Measurements from ENCODE around the gene ZDHHC1. TPM values are rescaled to one million over a fixed set of nuclear protein-coding genes. Genes with fewer than 3 reads are reported as not detected.
"Not testable (repeated sequence)": the region's sequence is repeated elsewhere in the genome, so short reads cannot be mapped to it uniquely, and the experiment has no call there.

Gene ZDHHC1
- total RNA-seq, 2 donors from 2014 or later, result 10.7 to 11.3 TPM

DNA sequence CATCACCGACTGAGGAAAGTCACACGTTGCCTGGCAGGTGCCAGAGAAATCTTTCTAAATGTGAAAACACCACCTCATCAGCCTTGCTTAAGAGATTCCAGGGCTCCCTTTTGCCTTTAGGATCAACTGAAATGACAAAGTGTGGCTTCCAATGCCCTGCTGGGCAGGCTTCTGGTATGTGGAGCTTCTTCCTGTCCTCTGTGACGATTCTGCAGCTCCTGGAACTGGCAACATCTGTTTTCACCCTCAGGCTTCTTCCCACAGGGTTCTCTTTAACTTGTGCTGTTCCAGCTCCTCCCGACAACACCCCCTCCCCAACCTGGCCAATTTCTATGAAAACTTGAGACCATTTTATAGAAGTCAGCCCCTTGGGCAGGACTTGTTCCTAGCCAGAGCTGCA is 4.8 kb upstream of the ZDHHC1 start:
- DNase-seq (ENCODE audit: low spot score), result no peak
- intact Hi-C loops (cut with DNase I), result no loop called here

DNA sequence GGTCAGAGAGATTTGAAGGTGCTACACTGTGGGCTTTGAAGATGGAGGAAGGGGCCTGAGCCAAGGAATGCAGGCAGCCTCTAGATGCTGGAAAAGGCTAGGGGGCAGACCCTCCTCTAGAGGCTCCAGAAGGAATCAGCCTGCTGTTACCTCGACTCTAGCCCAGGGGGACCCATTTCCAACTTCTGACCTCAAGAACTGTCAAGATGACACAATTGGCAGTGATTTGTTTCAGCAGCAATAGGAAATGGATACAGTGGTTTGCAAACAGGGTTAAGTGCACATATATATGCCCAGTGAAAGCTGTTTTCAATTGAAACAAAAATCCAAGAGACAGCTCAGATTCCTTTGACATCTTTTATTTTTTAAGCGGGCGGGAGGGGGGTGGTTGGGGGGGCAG is 3.7 kb upstream of the ZDHHC1 start:
- intact Hi-C loops (cut with DNase I), result no loop called here
- DNase-seq (ENCODE audit: low spot score), result no peak

DNA sequence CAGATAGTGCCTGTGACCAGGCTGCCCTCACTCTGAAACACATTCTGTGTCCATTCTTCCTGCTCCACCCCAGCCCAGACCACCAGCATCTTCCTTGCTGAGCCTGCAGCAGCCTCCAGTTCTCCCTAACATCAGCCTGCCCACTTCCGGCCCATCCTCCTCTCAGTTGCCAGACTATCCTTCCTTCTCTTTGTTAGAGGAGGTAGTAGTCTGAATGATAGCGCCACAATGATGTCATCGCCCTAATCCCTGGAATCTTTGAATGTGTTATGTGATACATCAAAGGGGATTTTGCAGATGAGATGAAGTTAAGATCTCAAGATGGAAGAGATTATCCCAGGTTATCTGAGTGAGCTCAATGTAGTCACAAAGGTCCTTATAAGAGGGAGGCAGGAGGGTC is 3.2 kb upstream of the ZDHHC1 start:
- intact Hi-C loops (cut with DNase I), result no loop called here
- no peak for DNase-seq (ENCODE audit: low spot score)

DNA sequence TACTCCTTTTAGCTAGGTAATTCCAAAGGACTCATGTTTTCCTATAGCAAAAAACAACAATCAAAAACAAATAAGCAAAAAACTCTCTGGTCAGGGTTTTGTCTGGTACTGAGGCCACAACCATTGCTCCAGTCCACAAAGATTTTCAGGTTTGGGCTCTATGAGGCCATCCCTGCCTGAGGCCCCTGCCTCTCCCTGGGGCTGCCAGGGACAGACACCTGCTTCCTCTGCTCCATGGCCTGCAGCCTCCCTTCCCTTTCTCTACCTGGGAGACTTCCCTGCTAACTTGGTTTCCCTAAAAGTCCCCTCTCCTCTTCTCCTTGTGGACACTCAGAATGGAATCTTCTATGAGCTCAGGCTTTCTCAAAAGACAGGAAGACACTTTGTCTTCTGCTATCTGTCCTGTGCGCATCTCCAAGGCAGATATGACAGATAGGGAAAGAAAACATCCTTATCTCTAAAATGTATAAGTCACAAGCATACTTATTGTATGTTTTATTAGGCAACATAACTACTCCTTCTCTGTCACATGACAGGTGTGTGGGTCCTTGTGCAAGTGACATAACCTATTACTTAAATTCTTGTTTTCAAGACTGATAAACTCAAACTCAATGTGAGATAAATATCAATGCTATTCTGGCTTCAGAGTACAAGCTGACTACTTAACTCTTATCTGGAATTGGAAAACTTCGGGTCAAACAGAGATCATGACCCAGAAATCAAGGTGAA is 1.2 kb upstream of the ZDHHC1 start:
- no peak for DNase-seq (ENCODE audit: low spot score)
- intact Hi-C loops (cut with DNase I), result no loop called here

DNA sequence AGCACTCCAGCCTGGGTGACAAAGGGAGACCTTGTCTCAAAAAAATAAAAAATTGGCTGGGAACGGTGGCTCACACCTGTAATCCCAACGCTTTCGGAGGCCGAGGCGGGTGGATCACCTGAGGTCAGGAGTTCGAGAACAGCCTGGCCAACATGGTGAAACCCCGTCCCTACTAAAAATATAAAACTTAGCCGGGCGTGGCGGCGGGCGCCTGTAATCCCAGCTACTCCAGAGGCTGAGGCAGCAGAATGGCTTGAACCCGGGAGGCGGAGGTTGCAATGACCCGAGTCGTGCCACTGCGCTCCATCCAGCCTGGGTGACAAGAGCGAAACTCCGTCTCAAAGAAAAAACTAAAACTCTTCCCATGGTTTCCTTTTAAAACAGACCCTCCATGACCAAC is 856 bp downstream of the ZDHHC1 start:
- DNase-seq (ENCODE audit: low spot score); intact Hi-C loops (cut with DNase I): not testable (repeated sequence)

DNA sequence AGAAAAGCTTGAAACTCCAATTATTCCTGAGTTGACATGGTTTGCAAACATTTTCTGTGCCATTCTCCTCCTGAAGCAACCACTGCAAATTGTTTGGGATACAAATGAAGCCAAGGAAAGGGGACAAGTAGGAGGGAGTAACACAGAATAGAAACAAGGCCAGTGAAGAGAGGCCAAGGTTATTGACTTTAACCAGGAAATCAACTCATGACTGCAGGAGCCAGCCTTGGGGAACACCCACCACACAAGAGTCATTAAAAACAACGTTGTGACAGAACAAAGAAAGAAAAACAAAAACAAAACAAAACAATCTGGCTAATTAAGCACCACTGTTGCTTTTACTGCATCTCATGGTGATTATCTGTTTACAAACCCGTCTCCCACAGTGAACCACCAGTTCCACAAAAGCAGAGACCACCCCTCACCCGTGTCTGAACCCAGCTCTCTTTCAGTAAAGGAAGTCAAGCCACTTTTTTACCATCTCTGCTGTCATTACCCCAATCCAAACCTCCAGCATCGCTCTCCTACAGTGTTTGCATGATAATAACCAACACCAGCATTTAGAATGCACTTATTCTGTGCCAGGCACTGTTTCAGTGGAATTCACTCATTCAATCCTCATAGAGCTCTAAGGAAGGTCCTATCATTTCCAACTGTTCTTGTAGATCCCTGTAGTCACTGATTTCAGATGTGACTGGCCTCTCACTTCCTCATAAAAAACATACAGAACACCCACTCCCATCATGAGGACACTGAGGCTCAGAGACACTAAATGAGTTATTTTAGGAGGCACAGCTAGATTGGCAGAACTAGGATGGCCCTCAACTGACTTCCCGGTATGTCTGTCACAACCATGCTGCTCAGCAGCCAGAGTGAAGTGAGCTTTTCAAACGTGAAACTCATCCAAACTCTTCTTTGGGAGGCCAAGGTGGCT is 2.0 kb downstream of the ZDHHC1 start:
- intact Hi-C loops (cut with DNase I), result no loop called here

DNA sequence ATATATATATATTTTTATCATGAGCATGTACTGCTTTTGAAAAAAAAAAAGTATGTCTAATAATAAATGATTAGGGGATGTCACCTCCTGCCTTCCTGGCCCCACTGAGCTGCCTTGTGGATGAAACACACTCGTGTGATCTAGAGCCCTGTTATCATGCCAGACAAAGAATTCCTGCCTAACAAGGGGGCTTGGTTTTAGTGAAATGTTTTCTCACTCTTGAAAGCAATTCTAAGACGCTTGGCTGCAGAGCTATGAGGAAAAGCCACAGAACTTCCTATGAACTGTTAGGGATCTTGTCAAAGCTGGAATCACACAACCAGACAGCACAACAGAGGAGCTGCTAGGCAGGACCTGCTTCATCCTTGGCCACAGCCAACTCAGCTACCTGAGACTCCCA is 4.0 kb downstream of the ZDHHC1 start:
- no peak for DNase-seq (ENCODE audit: low spot score)
- intact Hi-C loops (cut with DNase I), result no loop called here

More for the DNA sequence above, 2.0 kb downstream of the ZDHHC1 start:
- no peak for DNase-seq (ENCODE audit: low spot score)

DNA sequence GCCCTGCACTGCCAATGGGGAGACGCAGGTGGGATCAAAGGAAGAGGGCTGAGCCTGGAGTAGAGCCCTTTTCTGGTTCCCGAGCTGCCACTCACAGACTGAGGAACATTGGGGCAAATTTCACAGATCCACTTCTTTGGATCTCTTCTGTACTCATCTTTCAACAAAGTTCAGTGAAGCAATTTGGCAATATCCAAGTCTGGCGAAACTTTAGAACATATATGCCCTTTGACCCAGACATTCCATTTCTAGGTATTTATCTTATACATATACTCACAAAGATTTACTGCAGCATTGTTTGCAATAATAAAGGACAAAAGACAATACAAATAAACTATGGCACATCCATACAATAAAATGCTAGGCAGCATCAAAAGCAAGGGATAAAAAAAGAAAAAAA is 4.9 kb downstream of the ZDHHC1 start:
- intact Hi-C loops (cut with DNase I), result no loop called here
- no peak for DNase-seq (ENCODE audit: low spot score)

DNA sequence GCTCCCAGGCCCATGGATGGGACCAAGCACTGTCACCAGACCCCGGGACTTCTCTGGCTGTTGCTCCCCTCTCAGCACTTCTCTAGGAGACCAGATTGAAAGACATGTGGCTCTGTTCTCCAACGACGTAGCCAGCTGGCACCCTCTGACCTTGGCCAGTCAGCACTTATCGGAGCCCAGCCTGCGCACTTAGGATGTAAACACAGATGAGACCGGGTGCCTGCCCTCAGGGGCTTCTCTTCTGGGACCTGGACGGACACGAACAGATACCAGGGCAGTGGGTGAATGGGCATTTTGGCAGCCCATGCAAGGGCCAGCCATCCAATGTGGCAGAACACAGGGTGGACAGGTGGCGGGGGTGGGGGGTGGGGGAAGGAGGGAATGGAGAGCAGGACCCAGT is 6.6 kb downstream of the ZDHHC1 start:
- intact Hi-C loops (cut with DNase I), result no loop called here
- DNase-seq (ENCODE audit: low spot score), result no peak

DNA sequence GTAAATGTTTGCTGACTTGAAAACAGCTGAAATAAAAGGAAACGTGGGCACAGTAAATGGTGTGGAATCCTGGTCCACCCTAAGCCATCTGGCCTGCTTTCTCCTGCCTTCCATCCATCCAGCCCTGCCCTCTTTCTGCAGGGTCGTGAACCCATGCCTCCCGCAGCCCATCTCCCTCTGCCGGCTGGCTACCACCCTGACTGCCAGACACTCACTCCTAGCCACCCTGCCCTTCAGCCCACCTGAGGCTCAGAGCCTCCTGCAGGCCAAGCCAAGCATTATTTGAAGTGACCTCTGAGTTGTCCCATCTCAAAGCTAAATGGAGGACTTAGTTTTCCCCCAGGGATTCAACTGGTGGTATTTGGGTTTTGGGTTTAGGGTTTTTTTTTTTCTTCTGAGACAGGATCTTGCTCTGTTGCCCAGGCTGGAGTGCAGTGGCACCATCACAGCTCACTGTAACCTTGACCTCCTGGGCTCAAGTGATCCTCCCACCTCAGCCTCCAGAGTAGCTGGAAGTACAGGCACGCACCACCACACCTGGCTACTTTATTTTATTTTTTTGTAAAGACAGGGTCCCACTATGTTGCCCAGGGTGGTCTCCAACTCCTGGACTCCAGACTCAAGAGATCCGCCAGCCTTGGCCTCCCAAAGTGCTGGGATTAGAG is 8.4 kb downstream of the ZDHHC1 start:
- no peak for DNase-seq (ENCODE audit: low spot score)
- intact Hi-C loops (cut with DNase I), result no loop called here

DNA sequence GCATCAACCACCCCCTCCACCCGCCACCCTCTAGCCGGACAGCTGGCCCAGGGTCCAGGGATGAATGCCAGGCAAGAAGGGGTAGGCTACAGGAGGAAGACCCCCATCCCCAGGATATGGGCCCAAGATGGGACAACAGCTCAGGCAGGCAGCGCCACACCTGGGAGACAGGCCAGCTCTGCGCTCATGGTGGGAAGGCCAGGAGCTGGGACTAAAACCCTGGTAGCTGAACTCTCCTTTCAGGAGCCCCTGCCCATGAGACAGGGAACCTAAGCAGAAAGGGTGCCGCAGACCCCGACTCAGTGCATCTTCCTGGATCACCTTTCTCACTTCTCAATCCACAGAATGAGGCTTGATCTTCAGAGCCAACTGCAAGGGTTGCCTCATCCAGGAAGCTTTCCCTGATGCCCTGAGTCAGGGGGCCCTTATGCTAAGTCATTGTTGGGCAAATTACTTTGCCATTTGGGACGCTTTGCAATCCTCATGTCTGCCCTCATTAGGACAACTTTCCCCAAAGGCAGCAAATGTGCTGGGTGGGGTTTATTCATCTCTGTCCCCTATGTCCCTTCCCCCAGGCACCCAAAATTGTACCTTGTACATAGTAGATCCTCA is 9.0 kb downstream of the ZDHHC1 start:
- DNase-seq (ENCODE audit: low spot score), result no peak
- intact Hi-C loops (cut with DNase I), result no loop called here

DNA sequence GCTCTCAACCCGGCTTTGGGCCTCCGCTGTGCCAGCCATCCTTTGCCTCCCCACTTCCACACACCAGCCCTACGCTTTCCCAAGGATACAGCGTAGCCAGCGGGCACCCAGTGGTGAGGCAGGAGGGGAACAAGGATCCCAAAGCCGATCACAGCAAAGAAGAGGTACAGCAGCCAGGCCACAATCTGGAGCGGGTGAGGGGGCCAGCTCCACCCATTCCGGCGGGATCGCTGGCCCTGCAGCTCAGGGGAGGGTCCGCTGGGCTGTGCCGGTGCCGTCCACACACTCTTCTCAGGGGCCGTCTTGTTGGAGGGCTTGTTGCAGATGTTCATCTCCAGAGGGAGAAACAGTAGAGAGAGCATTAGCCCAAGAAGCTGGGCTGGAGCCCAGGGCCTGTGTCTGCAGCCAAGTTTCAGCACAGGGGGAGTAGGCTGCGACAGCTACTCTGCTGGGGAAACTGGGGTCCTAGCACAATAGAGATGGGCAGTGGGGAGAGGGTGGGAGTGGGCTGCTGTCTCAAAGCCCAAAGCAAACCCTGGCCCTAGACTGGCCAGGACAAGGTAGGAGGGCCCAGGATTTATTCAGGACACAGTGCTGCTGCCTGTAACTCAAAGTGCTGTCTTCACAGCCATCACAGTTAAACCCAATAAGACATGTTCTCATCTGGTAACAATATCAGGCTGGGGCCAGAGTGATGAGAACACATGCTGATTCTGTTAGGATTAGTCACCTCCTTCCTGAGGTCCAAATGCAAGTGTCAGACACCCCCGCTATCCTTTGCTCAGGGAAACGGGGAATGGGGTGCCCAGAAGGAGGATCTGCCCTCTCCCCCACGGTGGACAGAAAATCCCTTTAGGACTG is 9.9 kb downstream of the ZDHHC1 start:
- intact Hi-C loops (cut with DNase I), result no loop called here
- DNase-seq (ENCODE audit: low spot score), result peak; percentile 89

DNA sequence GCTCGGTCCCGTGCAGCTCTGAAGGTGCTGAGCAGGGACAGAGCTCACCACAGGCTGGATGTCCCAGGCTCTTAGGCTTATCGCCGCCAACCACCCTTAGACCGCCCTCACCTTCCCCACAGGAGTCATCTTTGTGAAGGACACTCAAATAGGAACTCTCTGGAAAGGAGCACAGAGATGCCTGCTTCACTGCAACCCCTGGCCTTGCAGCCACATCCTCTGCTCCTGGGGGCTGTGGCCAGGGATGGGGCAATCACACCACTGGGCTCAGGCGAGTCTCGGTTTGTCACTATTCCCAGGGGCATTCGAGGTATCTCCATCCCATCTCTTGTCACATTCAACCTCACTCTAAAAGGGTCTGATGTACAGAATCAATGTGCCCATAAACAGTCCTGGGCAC is 10.9 kb downstream of the ZDHHC1 start:
- intact Hi-C loops (cut with DNase I), result no loop called here
- DNase-seq (ENCODE audit: low spot score), result no peak

DNA sequence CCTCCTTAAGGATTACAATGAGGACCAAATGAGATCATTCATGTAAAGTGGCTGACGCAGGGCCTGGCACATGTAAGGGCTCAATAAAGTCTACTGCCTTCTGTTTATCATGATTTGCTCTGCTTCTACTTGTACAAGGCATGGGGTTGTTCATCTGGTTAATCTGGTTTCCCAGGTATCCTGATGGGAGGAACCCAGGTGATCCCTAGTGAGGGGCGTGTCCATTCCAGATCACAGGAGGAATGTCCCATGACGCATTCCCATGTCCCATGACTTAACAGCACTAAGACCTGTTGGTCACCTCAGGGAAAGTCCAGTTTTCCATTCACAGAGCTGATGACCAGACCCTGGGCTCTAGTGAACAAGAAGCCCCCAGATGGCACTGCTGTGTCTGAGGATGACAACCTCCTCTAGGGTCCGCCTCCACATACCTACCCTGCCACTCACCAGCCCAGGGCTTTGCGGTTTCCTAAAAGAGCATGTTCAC is 11.5 kb downstream of the ZDHHC1 start:
- intact Hi-C loops (cut with DNase I), result no loop called here
- DNase-seq (ENCODE audit: low spot score), result no peak

DNA sequence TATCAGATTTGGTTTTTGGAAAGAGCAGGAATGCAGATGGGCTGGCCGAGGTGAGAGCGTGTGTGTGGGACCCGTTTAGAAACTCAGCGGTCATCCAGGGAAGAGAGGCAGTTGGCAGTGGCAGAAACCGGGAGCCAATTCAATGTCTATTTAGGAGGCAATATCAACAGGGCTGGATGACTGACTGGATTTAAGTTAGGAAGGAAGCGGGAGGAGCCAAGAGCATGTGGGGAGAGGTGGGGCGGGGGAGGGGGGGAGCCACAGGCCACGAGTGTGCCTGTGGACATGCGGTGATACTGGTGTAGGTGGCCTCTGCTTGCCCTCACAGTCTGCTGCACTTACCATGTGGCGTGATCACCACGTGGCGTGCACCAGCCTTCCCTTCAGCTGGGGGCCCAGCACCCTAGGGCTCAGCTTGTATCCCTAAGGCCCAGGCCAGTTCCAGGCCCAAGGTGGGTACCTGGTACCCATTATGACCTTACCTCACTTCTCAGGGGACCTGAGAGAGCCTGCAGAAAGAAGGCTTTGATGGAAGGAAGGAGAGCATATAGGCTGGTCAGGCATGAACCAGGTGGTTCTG is 12.2 kb downstream of the ZDHHC1 start:
- peak; percentile 37 for DNase-seq (ENCODE audit: low spot score)
- intact Hi-C loops (cut with DNase I), result no loop called here

DNA sequence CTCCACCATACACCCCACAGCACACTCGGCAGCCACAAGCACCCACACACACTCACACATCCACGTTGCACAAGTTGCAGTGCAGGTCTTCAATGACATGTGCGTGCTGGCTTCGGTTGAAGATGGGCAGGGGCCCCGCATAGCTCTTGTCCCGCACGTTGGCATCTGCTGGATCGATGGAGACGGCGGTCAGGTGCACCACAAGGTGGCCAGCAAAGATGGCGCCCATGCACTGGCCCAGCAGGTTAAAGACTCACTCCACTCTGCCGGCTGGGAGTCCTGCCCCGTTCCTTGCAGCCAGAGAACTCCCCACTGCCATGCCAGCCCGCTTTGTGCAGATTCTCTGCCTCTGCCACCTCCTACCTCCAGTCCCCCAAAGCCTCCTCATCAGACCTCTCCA is 15.4 kb downstream of the ZDHHC1 start:
- intact Hi-C loops (cut with DNase I), result no loop called here
- DNase-seq (ENCODE audit: low spot score), result no peak

DNA sequence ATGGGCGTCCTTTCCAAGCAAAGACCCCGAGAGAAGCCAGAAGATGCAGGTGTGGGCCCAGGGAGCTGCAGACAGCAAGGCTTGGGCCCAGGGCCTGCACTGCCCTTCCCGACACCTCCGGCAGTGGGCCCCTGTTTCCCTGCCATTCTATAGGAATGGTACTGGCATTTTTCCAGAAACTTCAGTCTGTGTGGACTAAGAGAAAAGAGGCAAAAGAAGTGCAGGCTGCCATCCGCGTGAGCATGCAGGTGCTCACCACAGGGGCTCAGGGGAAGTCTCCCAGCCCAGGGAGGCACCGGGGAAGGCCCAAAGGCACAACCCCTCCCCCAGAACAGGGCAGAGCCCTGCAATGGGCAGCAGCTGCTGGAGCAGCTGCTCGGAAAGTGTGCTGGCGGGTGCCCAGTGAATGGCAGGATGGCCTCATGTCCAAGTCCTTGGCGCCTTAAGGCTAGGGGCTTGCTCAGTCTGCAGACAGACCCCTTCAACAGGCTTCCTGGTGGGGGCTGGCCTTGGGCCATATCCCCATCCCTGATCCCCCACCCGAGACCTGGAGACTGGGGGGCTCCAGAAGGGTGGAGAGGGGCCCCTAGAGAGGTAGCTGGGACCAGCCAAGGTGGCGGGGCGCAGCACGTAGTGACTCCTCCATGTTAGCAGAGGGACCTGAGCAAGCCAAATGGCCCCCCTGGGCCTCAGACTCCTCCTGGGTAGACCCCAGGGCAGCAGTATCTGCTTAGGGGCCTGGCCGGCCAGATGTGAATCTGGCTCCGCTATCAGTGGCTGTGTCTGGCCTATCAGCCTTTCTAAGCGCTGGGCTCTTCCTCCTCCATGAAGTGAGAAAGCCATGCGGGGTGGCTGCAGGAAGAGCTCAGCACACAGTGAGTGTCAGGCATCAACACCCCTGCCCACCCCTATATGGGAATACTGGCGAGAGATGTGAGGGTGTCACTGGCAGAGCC is 16.2 kb downstream of the ZDHHC1 start:
- DNase-seq (ENCODE audit: low spot score), result peak; percentile 53
- intact Hi-C loops (cut with DNase I), result no loop called here
